Measurements from ENCODE around the gene COPZ2.
"Not testable (repeated sequence)": the region's sequence is repeated elsewhere in the genome, so short reads cannot be mapped to it uniquely, and the experiment has no call there.

The COPZ2 gene

GRCh38 chr17:48027322-48027981 is 10.1 kb downstream of the COPZ2 start:
- DNase-seq = no peak

GRCh38 chr17:48026502-48027321 is 10.9 kb downstream of the COPZ2 start:
- DNase-seq = peak; percentile 91

- peak; percentile 71 for DNase-seq
Measured at GRCh38 chr17:48025904-48026501, 11.6 kb downstream of the COPZ2 start.

GRCh38 chr17:48025040-48025903 is 12.3 kb downstream of the COPZ2 start:
- peak; percentile 99 for DNase-seq

- DNase-seq = no peak
Measured at GRCh38 chr17:48024149-48025039, 13.2 kb downstream of the COPZ2 start.

- peak; percentile 87 for DNase-seq
Measured at GRCh38 chr17:48023400-48024148, 14.0 kb downstream of the COPZ2 start.

GRCh38 chr17:48022901-48023300 is 14.7 kb downstream of the COPZ2 start:
- DNase-seq = no peak

GRCh38 chr17:48021934-48022333 is 15.7 kb downstream of the COPZ2 start:
- DNase-seq = no peak

GRCh38 chr17:48017817-48018158 is 19.8 kb downstream of the COPZ2 start:
- not testable (repeated sequence) for DNase-seq

- DNase-seq = no peak
Measured at GRCh38 chr17:48016112-48016511, 21.5 kb downstream of the COPZ2 start.

- DNase-seq = no peak
Measured at GRCh38 chr17:48014595-48015111, 22.9 kb downstream of the COPZ2 start.

- DNase-seq = no peak
Measured at GRCh38 chr17:48013876-48014594, 23.6 kb downstream of the COPZ2 start.

GRCh38 chr17:48012654-48013053 is 24.9 kb downstream of the COPZ2 start:
- DNase-seq = no peak

- peak; percentile 65 for DNase-seq
Measured at GRCh38 chr17:48012151-48012520, 25.5 kb downstream of the COPZ2 start.

- DNase-seq = peak; percentile 44
Measured at GRCh38 chr17:48011405-48012150, 26.0 kb downstream of the COPZ2 start.

- DNase-seq = no peak
Measured at GRCh38 chr17:48010193-48010592, 27.4 kb downstream of the COPZ2 start.

- no peak for DNase-seq
Measured at GRCh38 chr17:48006936-48007709, 30.5 kb downstream of the COPZ2 start.

GRCh38 chr17:48004983-48005382 is 32.6 kb downstream of the COPZ2 start:
- no peak for DNase-seq

All from right forelimb (tissue), 1 donor.